Measurements from ENCODE around the gene OSBPL8.

Gene OSBPL8

GRCh38 chr12:76420222-76420621, 139.3 kb downstream of the OSBPL8 start:
- peaks cover 0 to 4% (median 1%) of the 10 kb centered on the region in 5 experiments for H3K9me3 ChIP-seq (ENCODE audit: control extremely low read depth in 1 of 5, control insufficient read depth in 4 of 5, insufficient read depth in 2 of 5, low read depth in 1 of 5, low read length in 4 of 5)
- no CpG with 5 or more reads among the region's 2 CpGs for WGBS (ENCODE audit: insufficient coverage)
- no peak overlapping the region for H3K27ac ChIP-seq (ENCODE audit: insufficient read depth in 1 of 2, low read depth in 1 of 2, low read length in 2 of 2, poor library complexity in 1 of 2, severe bottlenecking in 2 of 2)
- no peaks in the 10 kb centered on the region for H3K27me3 ChIP-seq (replicated peaks in 2 of 5; ENCODE audit: control insufficient read depth in 4 of 5, insufficient read depth in 5 of 5, low read length in 4 of 5)
- ChIA-PET POLR2A (no interaction called here), CTCF (no interaction called here)
- peaks cover 0 to 3% (median under 1%) of the 10 kb centered on the region in 4 experiments for H3K36me3 ChIP-seq (ENCODE audit: control insufficient read depth in 4 of 4, insufficient read depth in 4 of 4, low read length in 3 of 4)
- DNase-seq = no peak
- H3K4me3 ChIP-seq (ENCODE audit: control insufficient read depth in 1 of 7, extremely low read depth in 1 of 7, insufficient read depth in 4 of 7, low read depth in 2 of 7, low read length in 6 of 7) = no peak overlapping the region
- H3K4me1 ChIP-seq (ENCODE audit: control extremely low read depth in 1 of 4, control insufficient read depth in 4 of 4, insufficient read depth in 4 of 4, low read length in 3 of 4) = no peaks in the 10 kb centered on the region

DNA sequence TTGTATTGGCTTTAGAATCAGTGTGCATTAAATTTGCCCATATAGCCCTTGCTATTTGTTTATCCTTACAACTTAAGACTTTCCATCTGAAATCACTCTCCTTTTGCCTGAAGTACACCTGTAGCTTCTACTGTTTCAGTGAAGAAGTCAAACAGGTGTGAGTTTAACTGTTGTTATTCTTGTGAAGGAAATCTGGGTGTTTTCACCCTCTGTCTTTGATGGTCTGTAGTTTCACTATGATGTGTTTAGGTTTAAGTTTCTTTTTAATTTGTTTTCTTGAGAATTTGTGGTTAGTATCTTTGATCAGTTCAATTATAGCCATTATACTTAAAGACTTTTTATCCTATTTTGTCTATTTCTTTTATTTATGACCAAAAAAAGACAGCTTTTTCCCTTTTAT, 142.5 kb downstream of the OSBPL8 start:
- H3K4me3 ChIP-seq (ENCODE audit: control insufficient read depth in 1 of 7, extremely low read depth in 1 of 7, insufficient read depth in 4 of 7, low read depth in 2 of 7, low read length in 6 of 7) = no peak overlapping the region
- no peaks in the 10 kb centered on the region for H3K27me3 ChIP-seq (replicated peaks in 2 of 5; ENCODE audit: control insufficient read depth in 4 of 5, insufficient read depth in 5 of 5, low read length in 4 of 5)
- ChIA-PET CTCF (no interaction called here), POLR2A (no interaction called here)
- no peaks in the 10 kb centered on the region for H3K4me1 ChIP-seq (ENCODE audit: control extremely low read depth in 1 of 4, control insufficient read depth in 4 of 4, insufficient read depth in 4 of 4, low read length in 3 of 4)
- H3K9me3 ChIP-seq (ENCODE audit: control extremely low read depth in 1 of 5, control insufficient read depth in 4 of 5, insufficient read depth in 2 of 5, low read depth in 1 of 5, low read length in 4 of 5) = no peaks in the 10 kb centered on the region
- peaks cover 0 to 3% (median under 1%) of the 10 kb centered on the region in 4 experiments for H3K36me3 ChIP-seq (ENCODE audit: control insufficient read depth in 4 of 4, insufficient read depth in 4 of 4, low read length in 3 of 4)
- DNase-seq = no peak
- no peak overlapping the region for H3K27ac ChIP-seq (ENCODE audit: insufficient read depth in 1 of 2, low read depth in 1 of 2, low read length in 2 of 2, poor library complexity in 1 of 2, severe bottlenecking in 2 of 2)

DNA sequence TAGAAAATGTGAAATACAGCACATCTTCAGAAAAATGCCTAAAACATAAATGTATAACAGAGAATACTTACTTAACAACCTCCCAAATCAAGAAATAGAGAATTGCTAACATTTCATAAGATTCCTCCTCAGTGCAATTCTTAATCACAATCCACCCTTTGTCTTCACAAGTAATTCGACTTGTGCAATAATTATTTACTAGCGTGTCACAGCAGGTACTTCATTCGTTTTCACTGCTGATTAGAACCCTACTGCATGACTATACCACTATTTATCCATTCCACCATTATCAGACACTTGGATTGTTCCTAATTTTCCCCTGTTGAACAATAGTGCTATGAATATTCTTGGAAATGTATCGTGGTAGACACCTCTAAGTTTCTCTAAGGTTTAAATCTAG, 146.4 kb downstream of the OSBPL8 start:
- H3K4me1 ChIP-seq (ENCODE audit: control extremely low read depth in 1 of 4, control insufficient read depth in 4 of 4, insufficient read depth in 4 of 4, low read length in 3 of 4) = no peaks in the 10 kb centered on the region
- peaks cover 0 to 3% (median 0%) of the 10 kb centered on the region in 4 experiments for H3K36me3 ChIP-seq (ENCODE audit: control insufficient read depth in 4 of 4, insufficient read depth in 4 of 4, low read length in 3 of 4)
- WGBS (ENCODE audit: insufficient coverage) = 95% methylated on average over 3 of the region's 4 CpGs
- H3K27ac ChIP-seq (ENCODE audit: insufficient read depth in 1 of 2, low read depth in 1 of 2, low read length in 2 of 2, poor library complexity in 1 of 2, severe bottlenecking in 2 of 2) = no peak overlapping the region
- no peak overlapping the region for H3K4me3 ChIP-seq (ENCODE audit: control insufficient read depth in 1 of 7, extremely low read depth in 1 of 7, insufficient read depth in 4 of 7, low read depth in 2 of 7, low read length in 6 of 7)
- POLR2A ChIA-PET = no interaction called here
- DNase-seq = no peak
- CTCF ChIA-PET = no interaction called here
- H3K27me3 ChIP-seq (replicated peaks in 2 of 5; ENCODE audit: control insufficient read depth in 4 of 5, insufficient read depth in 5 of 5, low read length in 4 of 5) = no peaks in the 10 kb centered on the region
- H3K9me3 ChIP-seq (ENCODE audit: control extremely low read depth in 1 of 5, control insufficient read depth in 4 of 5, insufficient read depth in 2 of 5, low read depth in 1 of 5, low read length in 4 of 5) = no peaks in the 10 kb centered on the region

DNA sequence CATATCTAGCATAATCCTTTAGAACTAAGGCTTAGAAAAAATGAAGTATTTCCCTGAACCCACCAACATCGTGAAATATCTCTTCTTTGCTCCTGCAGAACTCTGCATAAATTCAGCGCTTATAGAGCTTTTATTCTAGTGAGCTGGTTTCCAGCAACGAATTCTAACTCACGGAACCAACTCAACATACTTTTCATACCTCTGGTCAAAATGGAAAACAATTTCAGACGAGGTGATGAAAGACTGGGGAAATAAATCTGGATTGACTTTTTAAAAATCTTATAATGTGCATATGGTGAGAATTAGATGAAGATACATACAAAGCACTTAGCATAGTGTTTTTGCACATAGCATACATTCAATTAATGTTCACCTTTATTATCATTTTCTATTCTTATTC, 148.8 kb downstream of the OSBPL8 start:
- Histone ChIP-seq H3K36me3 (ENCODE audit: control insufficient read depth in 4 of 4, insufficient read depth in 4 of 4, low read length in 3 of 4) (peaks cover 0 to 4% (median 0%) of the 10 kb centered on the region in 4 experiments), H3K4me1 (ENCODE audit: control extremely low read depth in 1 of 4, control insufficient read depth in 4 of 4, insufficient read depth in 4 of 4, low read length in 3 of 4) (no peaks in the 10 kb centered on the region), H3K9me3 (ENCODE audit: control extremely low read depth in 1 of 5, control insufficient read depth in 4 of 5, insufficient read depth in 2 of 5, low read depth in 1 of 5, low read length in 4 of 5) (no peaks in the 10 kb centered on the region), H3K27ac (ENCODE audit: insufficient read depth in 1 of 2, low read depth in 1 of 2, low read length in 2 of 2, poor library complexity in 1 of 2, severe bottlenecking in 2 of 2) (no peak overlapping the region), H3K27me3 (replicated peaks in 2 of 5; ENCODE audit: control insufficient read depth in 4 of 5, insufficient read depth in 5 of 5, low read length in 4 of 5) (no peaks in the 10 kb centered on the region), H3K4me3 (ENCODE audit: control insufficient read depth in 1 of 7, extremely low read depth in 1 of 7, insufficient read depth in 4 of 7, low read depth in 2 of 7, low read length in 6 of 7) (no peak overlapping the region)
- DNase-seq = no peak
- CTCF ChIA-PET = no interaction called here
- POLR2A ChIA-PET = no interaction called here
- 94% methylated on average over 2 of the region's 5 CpGs for WGBS (ENCODE audit: insufficient coverage)

DNA sequence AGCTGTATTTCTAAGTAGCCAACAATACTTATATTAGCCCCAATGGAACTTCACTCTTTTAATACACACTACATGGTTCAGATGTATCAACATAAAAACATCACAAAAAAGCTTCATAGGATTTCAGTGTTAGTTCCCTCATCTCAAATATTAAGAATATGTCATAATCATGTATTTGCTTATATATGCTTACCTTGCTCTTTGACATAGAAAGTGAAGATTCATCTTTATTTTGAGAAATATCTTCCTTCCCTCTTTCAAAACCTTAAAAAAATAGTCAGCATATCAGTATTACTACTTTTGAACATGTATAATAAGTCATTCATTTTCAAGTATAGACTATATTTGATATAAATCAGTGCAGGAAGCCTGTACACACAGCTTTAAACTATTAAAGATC, 149.2 kb downstream of the OSBPL8 start:
- CTCF ChIA-PET = no interaction called here
- no peak overlapping the region for H3K4me3 ChIP-seq (ENCODE audit: control insufficient read depth in 1 of 7, extremely low read depth in 1 of 7, insufficient read depth in 4 of 7, low read depth in 2 of 7, low read length in 6 of 7)
- no peaks in the 10 kb centered on the region for H3K27me3 ChIP-seq (replicated peaks in 2 of 5; ENCODE audit: control insufficient read depth in 4 of 5, insufficient read depth in 5 of 5, low read length in 4 of 5)
- peaks cover 0 to 4% (median 0%) of the 10 kb centered on the region in 4 experiments for H3K36me3 ChIP-seq (ENCODE audit: control insufficient read depth in 4 of 4, insufficient read depth in 4 of 4, low read length in 3 of 4)
- no peak overlapping the region for H3K27ac ChIP-seq (ENCODE audit: insufficient read depth in 1 of 2, low read depth in 1 of 2, low read length in 2 of 2, poor library complexity in 1 of 2, severe bottlenecking in 2 of 2)
- POLR2A ChIA-PET = no interaction called here
- H3K4me1 ChIP-seq (ENCODE audit: control extremely low read depth in 1 of 4, control insufficient read depth in 4 of 4, insufficient read depth in 4 of 4, low read length in 3 of 4) = no peaks in the 10 kb centered on the region
- no peaks in the 10 kb centered on the region for H3K9me3 ChIP-seq (ENCODE audit: control extremely low read depth in 1 of 5, control insufficient read depth in 4 of 5, insufficient read depth in 2 of 5, low read depth in 1 of 5, low read length in 4 of 5)
- DNase-seq = no peak

GRCh38 chr12:76409074-76409473, 150.5 kb downstream of the OSBPL8 start:
- 88% methylated on average over 1 of the region's 1 CpG for WGBS (ENCODE audit: insufficient coverage)
- ChIA-PET CTCF (interaction anchor here (0.6 to 1.3 kb wide), 3 partner anchors 20 to 210 kb away, joined by 4 read pairs; no protein-coding TSS in a partner anchor), POLR2A (no interaction called here)
- no peaks in the 10 kb centered on the region for H3K27me3 ChIP-seq (replicated peaks in 2 of 5; ENCODE audit: control insufficient read depth in 4 of 5, insufficient read depth in 5 of 5, low read length in 4 of 5)
- H3K27ac ChIP-seq (ENCODE audit: insufficient read depth in 1 of 2, low read depth in 1 of 2, low read length in 2 of 2, poor library complexity in 1 of 2, severe bottlenecking in 2 of 2) = no peak overlapping the region
- H3K9me3 ChIP-seq (ENCODE audit: control extremely low read depth in 1 of 5, control insufficient read depth in 4 of 5, insufficient read depth in 2 of 5, low read depth in 1 of 5, low read length in 4 of 5) = no peaks in the 10 kb centered on the region
- no peak for DNase-seq
- no peaks in the 10 kb centered on the region for H3K4me1 ChIP-seq (ENCODE audit: control extremely low read depth in 1 of 4, control insufficient read depth in 4 of 4, insufficient read depth in 4 of 4, low read length in 3 of 4)
- peaks cover 0 to 4% (median 0%) of the 10 kb centered on the region in 4 experiments for H3K36me3 ChIP-seq (ENCODE audit: control insufficient read depth in 4 of 4, insufficient read depth in 4 of 4, low read length in 3 of 4)
- H3K4me3 ChIP-seq (ENCODE audit: control insufficient read depth in 1 of 7, extremely low read depth in 1 of 7, insufficient read depth in 4 of 7, low read depth in 2 of 7, low read length in 6 of 7) = no peak overlapping the region

DNA sequence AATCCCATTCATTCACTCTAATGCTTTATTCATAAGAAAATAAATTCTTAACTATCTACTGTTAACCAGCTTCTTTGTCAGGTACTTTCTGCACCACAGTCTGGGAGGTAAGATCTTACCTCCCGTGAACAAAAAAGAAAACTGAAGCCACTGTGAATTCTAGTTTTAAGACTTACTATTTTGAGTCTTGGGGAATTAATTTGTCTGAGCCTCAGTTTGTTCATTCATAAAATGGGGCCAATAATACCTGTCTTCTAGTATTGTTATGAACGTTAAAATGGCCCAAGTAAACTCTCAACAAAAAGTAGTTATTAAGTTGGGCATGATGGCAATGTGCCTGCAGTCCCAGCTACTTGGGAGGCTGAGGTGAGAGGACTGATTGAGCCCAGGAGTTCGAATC, 151.9 kb downstream of the OSBPL8 start:
- Histone ChIP-seq H3K4me1 (ENCODE audit: control extremely low read depth in 1 of 4, control insufficient read depth in 4 of 4, insufficient read depth in 4 of 4, low read length in 3 of 4) (no peaks in the 10 kb centered on the region), H3K9me3 (ENCODE audit: control extremely low read depth in 1 of 5, control insufficient read depth in 4 of 5, insufficient read depth in 2 of 5, low read depth in 1 of 5, low read length in 4 of 5) (no peaks in the 10 kb centered on the region), H3K27me3 (replicated peaks in 2 of 5; ENCODE audit: control insufficient read depth in 4 of 5, insufficient read depth in 5 of 5, low read length in 4 of 5) (no peaks in the 10 kb centered on the region), H3K27ac (ENCODE audit: insufficient read depth in 1 of 2, low read depth in 1 of 2, low read length in 2 of 2, poor library complexity in 1 of 2, severe bottlenecking in 2 of 2) (no peak overlapping the region), H3K36me3 (ENCODE audit: control insufficient read depth in 4 of 4, insufficient read depth in 4 of 4, low read length in 3 of 4) (peaks cover 0 to 4% (median 0%) of the 10 kb centered on the region in 4 experiments), H3K4me3 (ENCODE audit: control insufficient read depth in 1 of 7, extremely low read depth in 1 of 7, insufficient read depth in 4 of 7, low read depth in 2 of 7, low read length in 6 of 7) (no peak overlapping the region)
- ChIA-PET POLR2A (no interaction called here), CTCF (interaction anchor here (1.2 to 1.3 kb wide), 2 partner anchors 18 to 48 kb away, joined by 4 read pairs; no protein-coding TSS in a partner anchor)
- DNase-seq = no peak
- 92% methylated on average over 2 of the region's 3 CpGs for WGBS (ENCODE audit: insufficient coverage)

Measured in common myeloid progenitor, CD34-positive (primary cell).